Fibroblast of pulmonary artery (primary cell): ENCODE measurements around the gene SMARCAL1.

Experiments
- DNase-seq: peaks from one replicate; pipeline ENCODE4 v3.0.0-alpha.2; 2010; ENCODE audit warnings: low read depth
- H3K4me3 ChIP-seq: replicated peaks from 2 replicates; pipeline ENCODE4 v1.5.1; 2011; ENCODE audit warnings: low read depth, mild to moderate bottlenecking, control low read depth, low read length, moderate library complexity
- TF ChIP-seq, protein P1 (sequence below): IDR thresholded peaks from 2 replicates; pipeline ENCODE4 v1.5.1; 2011; ENCODE audit warnings: mild to moderate bottlenecking, control low read depth, low read length, inconsistent platforms; ENCODE audit errors: missing control alignments

Gene SMARCAL1

DNA sequence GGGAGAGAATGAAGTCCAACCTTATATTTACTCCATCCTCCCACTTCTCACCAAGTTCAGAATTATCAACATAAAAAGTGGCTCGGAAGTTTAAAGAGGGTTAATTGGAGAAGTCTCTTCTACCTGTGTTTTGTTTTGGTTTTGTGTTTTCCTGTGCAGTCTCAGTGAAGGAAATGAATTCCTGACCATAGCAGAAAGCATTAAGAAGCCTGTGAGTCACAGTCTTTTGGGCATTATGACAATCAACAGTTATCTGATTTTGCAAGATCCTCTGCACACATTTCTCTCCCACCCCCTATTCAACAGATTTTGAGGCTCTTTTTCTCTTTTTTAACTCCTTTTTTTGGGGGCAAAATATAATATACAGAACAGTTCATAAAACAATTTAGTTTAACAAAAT, 77.8 kb downstream of the SMARCAL1 start:
- H3K4me3 ChIP-seq: no peak overlapping the region
- peak; percentile 74 for DNase-seq
- TF ChIP-seq, protein P1, sequence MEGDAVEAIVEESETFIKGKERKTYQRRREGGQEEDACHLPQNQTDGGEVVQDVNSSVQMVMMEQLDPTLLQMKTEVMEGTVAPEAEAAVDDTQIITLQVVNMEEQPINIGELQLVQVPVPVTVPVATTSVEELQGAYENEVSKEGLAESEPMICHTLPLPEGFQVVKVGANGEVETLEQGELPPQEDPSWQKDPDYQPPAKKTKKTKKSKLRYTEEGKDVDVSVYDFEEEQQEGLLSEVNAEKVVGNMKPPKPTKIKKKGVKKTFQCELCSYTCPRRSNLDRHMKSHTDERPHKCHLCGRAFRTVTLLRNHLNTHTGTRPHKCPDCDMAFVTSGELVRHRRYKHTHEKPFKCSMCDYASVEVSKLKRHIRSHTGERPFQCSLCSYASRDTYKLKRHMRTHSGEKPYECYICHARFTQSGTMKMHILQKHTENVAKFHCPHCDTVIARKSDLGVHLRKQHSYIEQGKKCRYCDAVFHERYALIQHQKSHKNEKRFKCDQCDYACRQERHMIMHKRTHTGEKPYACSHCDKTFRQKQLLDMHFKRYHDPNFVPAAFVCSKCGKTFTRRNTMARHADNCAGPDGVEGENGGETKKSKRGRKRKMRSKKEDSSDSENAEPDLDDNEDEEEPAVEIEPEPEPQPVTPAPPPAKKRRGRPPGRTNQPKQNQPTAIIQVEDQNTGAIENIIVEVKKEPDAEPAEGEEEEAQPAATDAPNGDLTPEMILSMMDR: no peak

DNA sequence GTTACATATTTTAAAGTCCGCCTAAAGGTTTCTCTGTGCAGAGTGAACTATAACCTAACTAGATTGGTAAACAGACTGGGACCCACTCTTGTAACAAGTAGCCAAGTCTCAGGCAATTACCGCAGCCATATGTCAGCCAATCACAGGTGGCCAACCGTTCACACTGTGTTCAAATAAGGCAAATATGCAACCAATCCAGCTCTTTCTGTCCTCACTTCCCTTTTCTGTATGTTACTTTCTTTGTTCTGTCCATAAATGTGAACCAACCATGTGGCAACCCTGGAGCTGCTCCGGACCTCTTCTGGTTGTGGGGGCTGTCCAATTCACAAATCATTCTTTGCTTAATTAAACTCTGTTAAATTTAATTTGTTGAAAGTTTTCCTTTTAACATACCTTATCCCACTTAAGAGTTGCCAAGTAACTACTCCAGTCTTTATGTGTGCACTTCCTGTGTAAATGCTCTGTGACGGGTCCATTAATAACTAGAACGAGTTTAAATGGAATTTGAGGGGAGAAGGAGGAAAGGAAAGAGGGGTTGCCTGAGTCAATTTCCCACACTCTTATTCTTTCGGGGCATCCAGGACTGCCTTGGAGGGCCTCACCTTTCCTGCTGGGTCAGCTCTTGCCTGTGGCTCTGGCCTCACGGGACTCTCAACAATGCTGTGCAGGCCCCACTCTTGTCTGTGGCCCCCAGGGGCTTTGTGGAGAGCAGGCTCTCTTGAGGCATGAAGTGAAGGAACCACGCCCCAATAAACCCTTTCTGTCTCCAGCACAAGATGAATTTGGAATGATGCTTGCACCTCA, 79.7 kb downstream of the SMARCAL1 start:
- no peak for DNase-seq
- TF ChIP-seq, protein P1: no peak
- H3K4me3 ChIP-seq: no peak overlapping the region

DNA sequence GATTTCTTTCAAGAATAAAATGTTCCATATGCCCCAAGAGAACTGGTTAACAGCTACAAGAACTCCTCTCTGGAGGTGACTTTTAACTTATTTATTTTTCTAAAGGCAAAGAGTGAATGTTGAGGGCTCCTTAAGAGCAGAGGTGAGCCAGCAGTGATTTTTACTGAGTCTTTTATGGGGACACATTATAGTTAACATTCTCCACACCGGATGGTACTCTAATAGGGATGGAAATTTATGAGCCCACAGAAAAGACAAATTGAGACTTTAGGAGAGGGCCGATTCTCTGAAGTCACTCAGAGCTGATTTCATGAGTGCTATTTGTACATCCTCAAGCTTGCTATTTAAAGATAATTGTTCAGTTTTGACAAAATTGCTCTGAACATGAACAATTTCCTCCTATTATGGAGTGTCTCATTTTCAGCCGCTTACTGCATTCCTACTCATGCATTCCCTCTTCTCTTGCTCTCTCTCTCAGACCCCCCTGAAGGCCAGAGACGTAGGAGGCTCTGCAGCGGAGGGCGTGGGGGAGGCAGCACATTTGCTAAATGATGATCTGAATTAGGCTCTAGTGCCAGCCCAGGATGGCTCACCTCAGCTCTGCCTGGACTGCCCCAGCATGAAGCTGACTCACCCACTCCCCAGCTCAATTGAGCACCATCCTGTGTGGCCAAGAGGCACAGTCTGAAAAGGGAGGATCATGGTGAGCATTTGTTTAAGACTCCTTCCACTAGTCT, 80.5 kb downstream of the SMARCAL1 start:
- TF ChIP-seq, protein P1: no peak
- no peak overlapping the region for H3K4me3 ChIP-seq
- peak; percentile 86 for DNase-seq

DNA sequence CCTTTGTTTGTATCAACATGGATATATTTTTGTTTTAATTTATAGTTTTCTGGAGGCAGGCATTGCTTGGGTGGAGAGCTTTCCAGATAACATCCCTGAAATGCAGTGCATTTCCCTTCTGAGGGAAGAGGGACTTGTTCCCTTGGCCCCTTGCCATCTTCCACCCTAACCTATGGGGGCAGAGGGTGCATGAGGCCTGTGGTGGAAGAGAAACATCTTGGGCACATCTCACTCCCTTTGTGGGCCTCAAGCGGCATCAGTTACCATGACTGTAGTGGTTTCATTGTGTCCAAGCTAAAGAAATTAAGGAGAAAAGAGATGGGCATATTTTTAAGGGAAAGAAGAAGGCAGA, 81.0 kb downstream of the SMARCAL1 start:
- no peak overlapping the region for H3K4me3 ChIP-seq
- TF ChIP-seq, protein P1: no peak
- no peak for DNase-seq

DNA sequence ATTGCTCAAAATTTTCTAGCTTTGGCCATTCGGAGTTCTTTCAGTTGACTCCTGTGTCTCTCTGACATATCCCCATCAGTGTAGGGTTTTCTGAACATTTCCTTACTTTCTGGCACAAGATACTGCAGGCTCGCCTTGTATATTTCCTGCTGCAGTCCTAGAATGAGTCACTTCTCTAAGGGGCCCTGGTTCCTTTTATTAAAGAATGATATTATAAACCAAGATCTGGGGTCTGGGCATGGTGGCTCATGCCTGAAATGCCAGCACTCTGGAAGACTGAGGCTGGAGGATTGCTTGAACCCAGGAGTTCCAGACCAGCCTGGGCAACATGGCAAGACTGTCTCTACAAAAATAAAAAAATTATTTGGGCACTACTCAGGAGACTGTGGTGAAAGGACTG, 83.4 kb downstream of the SMARCAL1 start:
- peak; percentile 66 for DNase-seq
- TF ChIP-seq, protein P1: no peak

DNA sequence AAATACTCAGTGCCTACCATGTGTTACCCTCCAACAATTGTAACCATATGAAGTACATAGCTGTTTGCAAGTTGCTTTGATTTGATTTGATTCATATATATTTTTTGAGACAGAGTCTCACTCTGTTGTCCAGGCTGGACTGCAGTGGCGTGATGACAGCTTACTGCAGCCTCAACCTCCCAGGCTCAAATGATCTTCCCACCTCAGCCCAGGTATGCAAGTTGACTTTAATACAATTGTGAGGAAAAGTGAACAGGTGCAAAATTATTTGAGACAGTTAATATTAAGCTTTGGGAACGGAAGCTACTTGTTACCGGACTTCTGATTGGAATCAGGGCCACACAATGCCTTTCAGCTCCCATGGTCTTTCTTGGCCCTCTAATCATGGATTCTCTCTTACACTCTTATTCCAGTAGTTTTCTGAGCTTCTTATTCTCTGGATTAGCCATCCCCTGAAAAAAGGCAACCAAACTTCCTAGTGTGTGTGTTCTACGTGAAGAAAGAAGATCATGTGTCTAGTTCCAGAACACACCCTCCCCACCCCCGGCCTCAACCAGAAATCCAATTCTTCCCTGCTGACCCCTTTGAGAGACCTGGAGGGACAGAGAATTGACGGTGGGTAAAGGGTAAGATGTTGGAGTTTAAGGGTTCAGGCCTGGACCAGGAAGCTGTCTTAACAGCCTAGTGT, 85.2 kb downstream of the SMARCAL1 start:
- TF ChIP-seq, protein P1: no peak
- peak overlapping the region; percentile 91 for H3K4me3 ChIP-seq
- DNase-seq: no peak

More for the DNA sequence above, 83.4 kb downstream of the SMARCAL1 start:
- H3K4me3 ChIP-seq: no peak overlapping the region
